Ishikawa (cell line): ENCODE measurements around the gene NUDT17.

ENCODE experiments used
- CEBPB ChIP-seq: IDR thresholded peaks from 2 replicates; pipeline ENCODE4 v1.6.1; 2012
- CREB1 ChIP-seq: IDR thresholded peaks from 2 replicates; pipeline ENCODE4 v1.6.1; 2012; ENCODE audit warnings: low read depth
- EGR1 ChIP-seq: IDR thresholded peaks from 2 replicates; pipeline ENCODE4 v1.6.1; 2012
- EP300 ChIP-seq: IDR thresholded peaks from 2 replicates; pipeline ENCODE4 v1.6.1; 2012; ENCODE audit warnings: borderline replicate concordance
- FOXM1 ChIP-seq: IDR thresholded peaks from 2 replicates; pipeline ENCODE4 v1.6.1; 2012; ENCODE audit warnings: low read depth, borderline replicate concordance
- MAX ChIP-seq: IDR thresholded peaks from 2 replicates; pipeline ENCODE4 v1.6.1; 2012
- NFIC ChIP-seq: IDR thresholded peaks from 2 replicates; pipeline ENCODE4 v1.6.1; 2012
- RAD21 ChIP-seq: IDR thresholded peaks from 2 replicates; pipeline ENCODE4 v1.6.1; 2012; ENCODE audit warnings: low read depth
- TCF12 ChIP-seq: IDR thresholded peaks from 2 replicates; pipeline ENCODE4 v1.6.1; 2012; ENCODE audit warnings: low read depth
- YY1 ChIP-seq: IDR thresholded peaks from 2 replicates; pipeline ENCODE4 v1.6.1; 2012; ENCODE audit warnings: low read depth
- ZBTB7A ChIP-seq: IDR thresholded peaks from 2 replicates; pipeline ENCODE4 v1.6.1; 2012; ENCODE audit warnings: low read depth
- TF ChIP-seq, protein P1 (sequence below): IDR thresholded peaks from 2 replicates; pipeline ENCODE4 v1.6.1; 2012; ENCODE audit warnings: low read depth, mild to moderate bottlenecking
- TF ChIP-seq, protein P2 (sequence below): IDR thresholded peaks from 2 replicates; pipeline ENCODE4 v1.6.1; 2012

The NUDT17 gene

GRCh38 chr1:145897969-145898368, 52.5 kb downstream of the NUDT17 start:
- no peak for TF ChIP-seq EP300
- TF ChIP-seq, protein P1, sequence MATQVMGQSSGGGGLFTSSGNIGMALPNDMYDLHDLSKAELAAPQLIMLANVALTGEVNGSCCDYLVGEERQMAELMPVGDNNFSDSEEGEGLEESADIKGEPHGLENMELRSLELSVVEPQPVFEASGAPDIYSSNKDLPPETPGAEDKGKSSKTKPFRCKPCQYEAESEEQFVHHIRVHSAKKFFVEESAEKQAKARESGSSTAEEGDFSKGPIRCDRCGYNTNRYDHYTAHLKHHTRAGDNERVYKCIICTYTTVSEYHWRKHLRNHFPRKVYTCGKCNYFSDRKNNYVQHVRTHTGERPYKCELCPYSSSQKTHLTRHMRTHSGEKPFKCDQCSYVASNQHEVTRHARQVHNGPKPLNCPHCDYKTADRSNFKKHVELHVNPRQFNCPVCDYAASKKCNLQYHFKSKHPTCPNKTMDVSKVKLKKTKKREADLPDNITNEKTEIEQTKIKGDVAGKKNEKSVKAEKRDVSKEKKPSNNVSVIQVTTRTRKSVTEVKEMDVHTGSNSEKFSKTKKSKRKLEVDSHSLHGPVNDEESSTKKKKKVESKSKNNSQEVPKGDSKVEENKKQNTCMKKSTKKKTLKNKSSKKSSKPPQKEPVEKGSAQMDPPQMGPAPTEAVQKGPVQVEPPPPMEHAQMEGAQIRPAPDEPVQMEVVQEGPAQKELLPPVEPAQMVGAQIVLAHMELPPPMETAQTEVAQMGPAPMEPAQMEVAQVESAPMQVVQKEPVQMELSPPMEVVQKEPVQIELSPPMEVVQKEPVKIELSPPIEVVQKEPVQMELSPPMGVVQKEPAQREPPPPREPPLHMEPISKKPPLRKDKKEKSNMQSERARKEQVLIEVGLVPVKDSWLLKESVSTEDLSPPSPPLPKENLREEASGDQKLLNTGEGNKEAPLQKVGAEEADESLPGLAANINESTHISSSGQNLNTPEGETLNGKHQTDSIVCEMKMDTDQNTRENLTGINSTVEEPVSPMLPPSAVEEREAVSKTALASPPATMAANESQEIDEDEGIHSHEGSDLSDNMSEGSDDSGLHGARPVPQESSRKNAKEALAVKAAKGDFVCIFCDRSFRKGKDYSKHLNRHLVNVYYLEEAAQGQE, result no peak
- TF ChIP-seq CEBPB, result no peak
- no peak for TF ChIP-seq NFIC
- TF ChIP-seq YY1, result no peak
- no peak for TF ChIP-seq TCF12
- TF ChIP-seq FOXM1, result no peak
- TF ChIP-seq EGR1, result no peak
- TF ChIP-seq RAD21, result no peak
- TF ChIP-seq MAX, result no peak
- TF ChIP-seq ZBTB7A, result no peak
- TF ChIP-seq, protein P2, sequence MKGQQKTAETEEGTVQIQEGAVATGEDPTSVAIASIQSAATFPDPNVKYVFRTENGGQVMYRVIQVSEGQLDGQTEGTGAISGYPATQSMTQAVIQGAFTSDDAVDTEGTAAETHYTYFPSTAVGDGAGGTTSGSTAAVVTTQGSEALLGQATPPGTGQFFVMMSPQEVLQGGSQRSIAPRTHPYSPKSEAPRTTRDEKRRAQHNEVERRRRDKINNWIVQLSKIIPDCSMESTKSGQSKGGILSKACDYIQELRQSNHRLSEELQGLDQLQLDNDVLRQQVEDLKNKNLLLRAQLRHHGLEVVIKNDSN, result no peak
- no peak for TF ChIP-seq CREB1
